Spleen (tissue), 11 donors: ENCODE data around the gene ZSCAN9. TPM values are rescaled to one million over a fixed set of nuclear protein-coding genes. Genes with fewer than 3 reads are reported as not detected.
A peak's percentile ranks its signal among the peaks of the same experiment; 100 is the strongest.

Experiments used
- DNase-seq: peaks from one replicate; pipeline ENCODE4 v3.0.0-alpha.2; 2020
- H3K27ac ChIP-seq, 8 donors: fragments of 200-600 bp; sonication (generic) in 7 of 8; 1 replicate in 4 of 8; 2 replicates in 4 of 8; pipeline versions ENCODE4 v1.5.0 to v1.8.0; 2016 to 2021; ENCODE audit warnings: inconsistent platforms in 4 of 8, mild to moderate bottlenecking in 4 of 8, moderate library complexity in 1 of 8
- H3K27me3 ChIP-seq, 7 donors: fragments of 200-600 bp; sonication (generic) in 6 of 7; replicated peaks in 1 of 7; 1 replicate in 4 of 7; 2 replicates in 3 of 7; pipeline versions ENCODE4 v1.5.0 to v1.8.0; 2016 to 2021; ENCODE audit warnings: inconsistent platforms in 3 of 7, mild to moderate bottlenecking in 1 of 7
- H3K36me3 ChIP-seq, 6 donors: fragments of 200-600 bp; sonication (generic) in 5 of 6; 1 replicate in 4 of 6; 2 replicates in 2 of 6; pipeline versions ENCODE4 v1.5.0 to v1.8.0; 2016 to 2021; ENCODE audit warnings: inconsistent platforms in 2 of 6
- H3K4me1 ChIP-seq, 6 donors: fragments of 200-600 bp; sonication (generic) in 5 of 6; 1 replicate in 3 of 6; 2 replicates in 3 of 6; pipeline versions ENCODE4 v1.5.0 to v1.8.0; 2016 to 2021; ENCODE audit warnings: inconsistent platforms in 3 of 6
- H3K4me3 ChIP-seq, 8 donors: fragments of 200-600 bp; sonication (generic) in 7 of 8; 1 replicate in 4 of 8; 2 replicates in 4 of 8; pipeline versions ENCODE4 v1.5.0 to v1.8.0; 2016 to 2021; ENCODE audit warnings: inconsistent platforms in 4 of 8, mild to moderate bottlenecking in 4 of 8, moderate library complexity in 2 of 8
- H3K9me3 ChIP-seq, 8 donors: fragments of 200-600 bp; sonication (generic) in 7 of 8; 1 replicate in 4 of 8; 2 replicates in 4 of 8; pipeline versions ENCODE4 v1.5.0 to v1.8.0; 2016 to 2021; ENCODE audit warnings: inconsistent platforms in 4 of 8
- CTCF ChIP-seq, 11 experiments: fragments of 200-600 bp in 7 of 11; fragments of 450-650 bp in 4 of 11; sonication (generic) in 4 of 11; IDR thresholded peaks in 8 of 11; conservative IDR thresholded peaks in 3 of 11; 1 replicate in 7 of 11; 2 replicates in 4 of 11; pipeline versions ENCODE4 v1.4.0 to v1.8.0; 2016 to 2021; ENCODE audit warnings: antibody characterized with exemption in 11 of 11, inconsistent platforms in 4 of 11, mild to moderate bottlenecking in 1 of 11
- POLR2A ChIP-seq, 3 donors: fragments of 450-650 bp; IDR thresholded peaks; one replicate each; pipeline ENCODE4 v1.5.1; 2017; ENCODE audit warnings: antibody characterized with exemption in 3 of 3, mild to moderate bottlenecking in 1 of 3
- POLR2AphosphoS5 ChIP-seq, 3 donors: sonication (generic); formaldehyde crosslinking; IDR thresholded peaks; one replicate each; pipeline ENCODE4 v1.5.1; 2017; ENCODE audit warnings: antibody characterized with exemption in 3 of 3
- WGBS, 5 donors: extraction: QIAGEN DNeasy Blood & Tissue Kit in 3 of 5; methylation state at CpG; one replicate each; pipeline versions ENCODE4 v1.1.5 to v1.1.7; 2013 to 2018; 5-methylcytosine and 5-hydroxymethylcytosine counted together
- intact Hi-C: fragments of 100-400 bp; cut with DNase I; formaldehyde crosslinking; loops from one replicate; pipeline ENCODE4 v1.15.0; 2023; ENCODE audit warnings: low total_unique reads
- polyA plus RNA-seq, 3 donors: library from polyadenylated mRNA; stranded (reverse); fragments of 200-250 nt; gene quantifications; one replicate each; pipeline ENCODE4 v1.2.1, GENCODE V29; 2013
- total RNA-seq, 7 donors: library from RNA; depleted of rRNA in 3 of 7; stranded (reverse); fragments of >200 nt in 3 of 7; fragmentation: NEBNext Ultra II Directional in 4 of 7; extraction: Animal tissue kit (Norgen Biotek cat#: 25700) in 4 of 7; gene quantifications; one replicate each; pipeline versions ENCODE4 v1.1.0 to v1.2.1, GENCODE V29; 2016 to 2021
- donor health status: healthy with polysubstance abuse.
- donor health status: DM: no; HTN: no; CAD: no; lungs with moderate emphysema.
- donor health status: DM: no; HTN: no; CAD: no.
- donor health status: Bipolar disorder and iron deficiency.
- donor health status: healthy.
- donor health status: DM: no; HTN: no; CAD: no.
- donor health status: DM: yes; HTN: yes; CAD: no.

ZSCAN9 gene
- total and polyA plus RNA-seq, 10 donors, result 6.9 to 25.7 (median 14.2) TPM

- no peak overlapping the region for H3K4me3 ChIP-seq
- DNase-seq, result no peak
- H3K9me3 ChIP-seq, result no peaks in the 10 kb centered on the region
- intact Hi-C loops, result no loop called here
- H3K36me3 ChIP-seq, result peaks cover 3 to 56% (median 53%) of the 10 kb centered on the region in 6 donors
- H3K27me3 ChIP-seq, result no peaks in the 10 kb centered on the region
- WGBS, 5 donors, result 93 to 95% (median 93%) methylated on average over 3 of the region's 3 CpGs
- H3K27ac ChIP-seq, result peak overlapping the region in 2 of 8 donors; percentile 17 to 54
- TF ChIP-seq POLR2AphosphoS5 (IDR thresholded peaks at IDR 0.05), result no peak
- TF ChIP-seq CTCF (IDR thresholded peaks at IDR 0.05 in 8 of 11, conservative IDR thresholded peaks at IDR 0.05 in 3 of 11), result no peak
- H3K4me1 ChIP-seq, result peaks cover 0 to 13% (median 0%) of the 10 kb centered on the region in 6 donors
Observed at GRCh38 chr6:28243946-28244345, 18.9 kb downstream of the ZSCAN9 start.

DNA sequence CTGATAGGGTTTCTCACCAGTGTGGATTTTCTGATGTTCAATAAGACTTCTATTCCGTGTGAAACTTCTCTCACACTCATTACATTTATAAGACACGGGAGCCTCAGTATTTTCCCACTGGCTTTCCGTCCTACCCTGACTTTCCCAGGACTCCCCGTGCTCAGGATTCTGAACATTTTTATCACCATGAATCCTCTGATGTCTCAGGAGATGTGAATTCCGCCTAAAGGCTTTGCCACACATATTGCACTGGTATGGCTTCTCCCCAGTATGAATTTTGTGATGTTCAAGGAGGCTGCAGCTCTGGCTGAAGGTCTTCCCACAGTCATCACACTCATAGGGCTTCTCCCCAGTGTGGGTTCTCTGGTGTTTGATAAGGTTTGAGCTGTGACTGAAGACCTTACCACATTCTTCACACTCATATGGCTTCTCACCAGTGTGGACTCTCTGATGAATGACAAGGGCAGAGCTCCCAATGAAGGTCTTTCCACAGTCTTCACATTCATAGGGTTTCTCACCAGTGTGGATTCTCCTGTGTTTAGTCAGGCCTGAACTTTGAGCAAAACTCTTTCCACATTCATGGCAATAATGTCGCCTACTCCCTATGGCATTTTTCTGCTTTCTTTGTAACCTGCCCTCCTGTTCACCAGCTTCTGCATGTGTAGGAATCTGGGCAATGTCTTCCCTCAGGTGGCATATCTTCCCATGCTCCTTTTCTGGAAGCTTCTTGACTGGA, 20.3 kb downstream of the ZSCAN9 start:
- Histone ChIP-seq H3K9me3 (no peaks in the 10 kb centered on the region), H3K27me3 (no peaks in the 10 kb centered on the region), H3K4me1 (peaks cover 0 to 28% (median 11%) of the 10 kb centered on the region in 6 donors), H3K4me3 (no peak overlapping the region), H3K27ac (no peak overlapping the region), H3K36me3 (peaks cover 3 to 62% (median 54%) of the 10 kb centered on the region in 6 donors)
- intact Hi-C loops, result no loop called here
- TF ChIP-seq POLR2AphosphoS5 (IDR thresholded peaks at IDR 0.05), result no peak
- no peak for DNase-seq
- WGBS, 5 donors, result 91 to 95% (median 93%) methylated on average over 6 of the region's 6 CpGs

- Histone ChIP-seq H3K9me3 (no peaks in the 10 kb centered on the region), H3K27ac (no peak overlapping the region), H3K27me3 (no peaks in the 10 kb centered on the region), H3K4me1 (peaks cover 7 to 55% (median 31%) of the 10 kb centered on the region in 6 donors), H3K36me3 (peaks cover 3 to 59% (median 48%) of the 10 kb centered on the region in 6 donors), H3K4me3 (no peak overlapping the region)
- WGBS, 5 donors, result 83 to 97% (median 91%) methylated on average over 1 of the region's 1 CpG
- intact Hi-C loops, result no loop called here
- TF ChIP-seq CTCF (IDR thresholded peaks at IDR 0.05 in 8 of 11, conservative IDR thresholded peaks at IDR 0.05 in 3 of 11) (no peak), POLR2A (IDR thresholded peaks at IDR 0.05) (no peak), POLR2AphosphoS5 (IDR thresholded peaks at IDR 0.05) (no peak)
- no peak for DNase-seq
Observed at GRCh38 chr6:28248916-28249315, 23.8 kb downstream of the ZSCAN9 start.

GRCh38 chr6:28250747-28251146, 25.7 kb downstream of the ZSCAN9 start:
- H3K4me1 ChIP-seq, result peaks cover 7 to 57% (median 31%) of the 10 kb centered on the region in 6 donors
- H3K4me3 ChIP-seq, result peak overlapping the region in 6 of 8 donors; percentile 79 to 96 (median 88)
- peaks cover 0 to under 1% (median 0%) of the 10 kb centered on the region in 7 donors for H3K27me3 ChIP-seq
- intact Hi-C loops, result no loop called here
- no peak for TF ChIP-seq CTCF (IDR thresholded peaks at IDR 0.05 in 8 of 11, conservative IDR thresholded peaks at IDR 0.05 in 3 of 11)
- TF ChIP-seq POLR2AphosphoS5 (IDR thresholded peaks at IDR 0.05), result no peak
- TF ChIP-seq POLR2A (IDR thresholded peaks at IDR 0.05), result no peak
- peaks cover 3 to 40% (median 30%) of the 10 kb centered on the region in 6 donors for H3K36me3 ChIP-seq
- no peak for DNase-seq
- 61 to 79% (median 72%) methylated on average over 2 of the region's 2 CpGs for WGBS, 5 donors
- no peaks in the 10 kb centered on the region for H3K9me3 ChIP-seq
- H3K27ac ChIP-seq, result no peak overlapping the region
